Glutamatergic neuron (in vitro differentiated cells): Measurements from ENCODE around the gene PCDHGA1. TPM values are rescaled to one million over a fixed set of nuclear protein-coding genes. Genes with fewer than 3 reads are reported as not detected.
"Not testable (repeated sequence)": the region's sequence is repeated elsewhere in the genome, so short reads cannot be mapped to it uniquely, and the experiment has no call there.

Source experiments
- DNase-seq: peaks from one replicate; pipeline ENCODE4 v3.0.0; 2022
- H3K27ac Mint-ChIP-seq: one replicate; pipeline ENCODE4 v1.8.0; 2020; ENCODE audit warnings: mild to moderate bottlenecking, mixed read lengths, inconsistent platforms; ENCODE audit not compliant: unreplicated experiment
- H3K27me3 Mint-ChIP-seq: one replicate; pipeline ENCODE4 v1.8.0; 2020; ENCODE audit warnings: mild to moderate bottlenecking, moderate library complexity, mixed read lengths, inconsistent platforms; ENCODE audit not compliant: unreplicated experiment
- H3K36me3 Mint-ChIP-seq: one replicate; pipeline ENCODE4 v1.8.0; 2020; ENCODE audit warnings: mild to moderate bottlenecking, mixed read lengths, inconsistent platforms; ENCODE audit not compliant: unreplicated experiment
- H3K4me1 Mint-ChIP-seq: one replicate; pipeline ENCODE4 v1.8.0; 2020; ENCODE audit warnings: mild to moderate bottlenecking, low read depth, mixed read lengths, inconsistent platforms; ENCODE audit not compliant: unreplicated experiment
- H3K4me3 Mint-ChIP-seq: one replicate; pipeline ENCODE4 v1.8.0; 2020; ENCODE audit warnings: mild to moderate bottlenecking, mixed read lengths, inconsistent platforms; ENCODE audit not compliant: unreplicated experiment
- H3K9me3 Mint-ChIP-seq: one replicate; pipeline ENCODE4 v1.8.0; 2020; ENCODE audit warnings: mild to moderate bottlenecking, moderate library complexity, mixed read lengths, inconsistent platforms; ENCODE audit not compliant: unreplicated experiment
- total RNA-seq: library from RNA; stranded (reverse); fragmentation: NEBNext Ultra II Directional; extraction: Animal tissue kit (Norgen Biotek cat#: 25700); gene quantifications from one replicate; pipeline ENCODE4 v1.2.1, GENCODE V29; 2021; ENCODE audit not compliant: unreplicated experiment
- TF ChIP-seq, protein P1 (sequence below): fragments of 200-600 bp; sonication (generic); IDR thresholded peaks from one replicate; pipeline ENCODE4 v1.5.0; 2021; ENCODE audit not compliant: partially characterized antibody, unreplicated experiment

Gene PCDHGA1
- total RNA-seq, 1 donor from 2014 or later, result 4.6 TPM

- Mint-ChIP-seq H3K27ac (no peak overlapping the region), H3K27me3 (no peaks in the 10 kb centered on the region), H3K4me1 (no peaks in the 10 kb centered on the region), H3K36me3 (peaks cover 55% of the 10 kb centered on the region), H3K4me3 (no peak overlapping the region), H3K9me3 (peaks cover 21% of the 10 kb centered on the region)
- no peak for DNase-seq
- TF ChIP-seq, protein P1, sequence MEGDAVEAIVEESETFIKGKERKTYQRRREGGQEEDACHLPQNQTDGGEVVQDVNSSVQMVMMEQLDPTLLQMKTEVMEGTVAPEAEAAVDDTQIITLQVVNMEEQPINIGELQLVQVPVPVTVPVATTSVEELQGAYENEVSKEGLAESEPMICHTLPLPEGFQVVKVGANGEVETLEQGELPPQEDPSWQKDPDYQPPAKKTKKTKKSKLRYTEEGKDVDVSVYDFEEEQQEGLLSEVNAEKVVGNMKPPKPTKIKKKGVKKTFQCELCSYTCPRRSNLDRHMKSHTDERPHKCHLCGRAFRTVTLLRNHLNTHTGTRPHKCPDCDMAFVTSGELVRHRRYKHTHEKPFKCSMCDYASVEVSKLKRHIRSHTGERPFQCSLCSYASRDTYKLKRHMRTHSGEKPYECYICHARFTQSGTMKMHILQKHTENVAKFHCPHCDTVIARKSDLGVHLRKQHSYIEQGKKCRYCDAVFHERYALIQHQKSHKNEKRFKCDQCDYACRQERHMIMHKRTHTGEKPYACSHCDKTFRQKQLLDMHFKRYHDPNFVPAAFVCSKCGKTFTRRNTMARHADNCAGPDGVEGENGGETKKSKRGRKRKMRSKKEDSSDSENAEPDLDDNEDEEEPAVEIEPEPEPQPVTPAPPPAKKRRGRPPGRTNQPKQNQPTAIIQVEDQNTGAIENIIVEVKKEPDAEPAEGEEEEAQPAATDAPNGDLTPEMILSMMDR, result no peak
These were observed 44.3 kb downstream of the PCDHGA1 start for GRCh38 chr5:141374627-141375026.

DNA sequence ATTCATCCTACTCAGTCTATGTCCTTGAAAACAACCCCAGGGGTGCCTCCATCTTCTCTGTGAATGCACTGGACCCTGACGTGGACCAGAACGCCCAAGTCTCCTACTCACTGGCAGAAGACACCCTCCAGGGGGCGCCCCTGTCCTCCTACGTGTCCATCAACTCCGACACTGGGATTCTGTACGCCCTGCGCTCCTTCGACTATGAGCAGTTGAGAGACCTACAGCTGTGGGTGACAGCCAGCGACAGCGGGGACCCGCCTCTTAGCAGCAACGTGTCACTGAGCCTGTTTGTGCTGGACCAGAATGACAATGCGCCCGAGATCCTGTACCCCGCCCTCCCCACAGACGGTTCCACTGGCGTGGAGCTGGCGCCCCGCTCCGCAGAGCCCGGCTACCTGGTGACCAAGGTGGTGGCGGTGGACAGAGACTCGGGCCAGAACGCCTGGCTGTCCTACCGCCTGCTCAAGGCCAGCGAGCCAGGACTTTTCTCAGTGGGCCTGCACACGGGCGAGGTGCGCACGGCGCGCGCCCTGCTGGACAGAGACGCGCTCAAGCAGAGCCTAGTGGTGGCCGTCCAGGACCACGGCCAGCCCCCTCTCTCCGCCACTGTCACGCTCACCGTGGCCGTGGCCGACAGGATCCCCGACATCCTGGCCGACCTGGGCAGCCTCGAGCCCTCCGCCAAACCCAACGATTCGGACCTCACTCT is 45.3 kb downstream of the PCDHGA1 start:
- not testable (repeated sequence) for H3K27me3 Mint-ChIP-seq, H3K4me3 Mint-ChIP-seq, H3K27ac Mint-ChIP-seq, H3K4me1 Mint-ChIP-seq, DNase-seq
- Mint-ChIP-seq H3K36me3 (peaks cover 46% of the 10 kb centered on the region), H3K9me3 (peaks cover 18% of the 10 kb centered on the region)

- H3K4me3 Mint-ChIP-seq, result peak within 1 kb of the TSS; percentile 38
- H3K4me1 Mint-ChIP-seq, result no peaks in the 10 kb centered on the region
- TF ChIP-seq, protein P1, result no peak
- H3K36me3 Mint-ChIP-seq, result peaks cover 55% of the 10 kb centered on the region
- H3K27me3 Mint-ChIP-seq, result no peaks in the 10 kb centered on the region
- no peak for DNase-seq
- no peak within 1 kb of the TSS for H3K27ac Mint-ChIP-seq
- H3K9me3 Mint-ChIP-seq, result peaks cover 20% of the 10 kb centered on the region
These were observed 52.4 kb downstream of the PCDHGA1 start, which contains the start of gene PCDHGA7 for GRCh38 chr5:141382469-141383294. PCDHGA7 (plus strand) TSS chr5:141382742; CDS start chr5:141382900, 158 bp downstream.

DNA sequence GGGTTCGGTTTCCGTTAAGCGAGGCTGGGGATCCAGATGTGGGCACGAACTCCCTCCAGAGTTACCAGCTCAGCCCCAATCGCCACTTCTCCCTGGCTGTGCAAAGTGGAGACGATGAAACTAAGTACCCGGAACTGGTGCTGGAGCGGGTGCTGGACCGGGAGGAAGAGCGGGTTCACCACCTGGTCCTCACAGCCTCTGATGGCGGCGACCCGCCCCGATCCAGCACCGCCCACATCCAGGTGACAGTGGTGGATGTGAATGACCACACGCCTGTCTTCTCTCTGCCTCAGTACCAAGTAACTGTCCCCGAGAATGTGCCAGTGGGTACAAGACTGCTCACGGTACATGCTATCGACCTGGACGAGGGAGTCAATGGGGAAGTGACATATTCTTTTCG is 53.0 kb downstream of the PCDHGA1 start:
- Mint-ChIP-seq H3K36me3 (peaks cover 58% of the 10 kb centered on the region), H3K4me3 (no peak overlapping the region), H3K27ac (no peak overlapping the region), H3K4me1 (no peaks in the 10 kb centered on the region), H3K27me3 (no peaks in the 10 kb centered on the region), H3K9me3 (peaks cover 22% of the 10 kb centered on the region)
- DNase-seq, result no peak
- TF ChIP-seq, protein P1, result no peak

DNA sequence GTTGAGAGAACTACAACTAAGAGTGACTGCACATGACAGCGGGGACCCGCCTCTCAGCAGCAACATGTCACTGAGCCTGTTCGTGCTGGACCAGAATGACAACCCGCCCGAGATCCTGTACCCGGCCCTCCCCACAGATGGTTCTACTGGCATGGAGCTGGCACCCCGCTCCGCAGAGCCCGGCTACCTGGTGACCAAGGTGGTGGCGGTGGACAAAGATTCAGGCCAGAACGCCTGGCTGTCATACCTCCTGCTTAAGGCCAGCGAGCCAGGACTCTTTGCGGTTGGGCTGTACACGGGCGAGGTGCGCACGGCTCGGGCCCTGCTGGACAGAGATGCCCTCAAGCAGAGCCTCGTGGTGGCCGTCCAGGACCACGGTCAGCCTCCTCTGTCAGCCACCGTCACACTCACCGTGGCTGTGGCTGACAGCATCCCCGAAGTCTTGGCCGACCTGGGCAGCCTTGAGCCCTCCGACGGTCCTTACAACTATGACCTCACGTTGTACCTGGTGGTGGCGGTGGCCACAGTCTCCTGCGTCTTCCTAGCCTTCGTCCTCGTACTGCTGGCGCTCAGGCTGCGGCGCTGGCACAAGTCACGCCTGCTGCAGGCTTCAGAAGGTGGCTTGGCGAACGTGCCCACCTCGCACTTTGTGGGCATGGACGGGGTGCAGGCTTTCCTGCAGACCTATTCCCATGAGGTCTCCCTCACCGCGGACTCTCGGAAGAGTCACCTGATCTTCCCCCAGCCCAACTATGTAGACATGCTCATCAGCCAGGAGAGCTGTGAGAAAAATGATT is 54.4 kb downstream of the PCDHGA1 start:
- TF ChIP-seq, protein P1, result no peak
- peaks cover 31% of the 10 kb centered on the region for H3K9me3 Mint-ChIP-seq
- H3K27me3 Mint-ChIP-seq, result peaks cover 2% of the 10 kb centered on the region
- H3K4me3 Mint-ChIP-seq, result no peak overlapping the region
- DNase-seq, result no peak
- H3K36me3 Mint-ChIP-seq, result peaks cover 65% of the 10 kb centered on the region
- no peak overlapping the region for H3K27ac Mint-ChIP-seq
- peaks cover 1% of the 10 kb centered on the region for H3K4me1 Mint-ChIP-seq
